Prostate gland (tissue), 2 donors: Measurements from ENCODE around the gene DENND5A.

Experiments used
- CTCF ChIP-seq, 4 experiments: fragments of 200-600 bp in 2 of 4; fragments of 450-650 bp in 2 of 4; sonication (generic) in 2 of 4; IDR thresholded peaks; 1 replicate in 3 of 4; 2 replicates in 1 of 4; pipeline ENCODE4 v1.5.1; 2016 to 2019; ENCODE audit warnings: antibody characterized with exemption in 4 of 4, mild to moderate bottlenecking in 2 of 4, moderate library complexity in 2 of 4
- POLR2A ChIP-seq: fragments of 450-650 bp; IDR thresholded peaks from one replicate; pipeline ENCODE4 v1.6.1; 2016; ENCODE audit warnings: antibody characterized with exemption, mild to moderate bottlenecking
- POLR2AphosphoS5 ChIP-seq: sonication (generic); formaldehyde crosslinking; IDR thresholded peaks from one replicate; pipeline ENCODE4 v1.6.1; 2017; ENCODE audit warnings: antibody characterized with exemption

GRCh38 chr11:9231848-9232177 is 33.3 kb downstream of the DENND5A start:
- TF ChIP-seq POLR2A, result no peak
- TF ChIP-seq CTCF (IDR thresholded peaks at IDR 0.05), result no peak
- no peak for TF ChIP-seq POLR2AphosphoS5
